ENCODE results near the gene FNDC10.
"Not testable (repeated sequence)": the region's sequence is repeated elsewhere in the genome, so short reads cannot be mapped to it uniquely, and the experiment has no call there.

GRCh38 chr1:1647567-1648241 lies 47.8 kb upstream of the FNDC10 start:
- TF ChIP-seq EZH2 (IDR thresholded peaks at IDR 0.05; ENCODE audit: borderline replicate concordance); CTCF (IDR thresholded peaks at IDR 0.05; ENCODE audit: poor library complexity): not testable (repeated sequence)

All from hepatocyte (in vitro differentiated cells).